Astrocyte (in vitro differentiated cells and primary cell): ENCODE measurements around the gene MTRF1L. TPM values are rescaled to one million over a fixed set of nuclear protein-coding genes. Genes with fewer than 3 reads are reported as not detected.

ENCODE experiments used
- DNase-seq: peaks from one replicate; pipeline ENCODE4 v3.0.0-alpha.2; 2010; ENCODE audit warnings: low read depth
- FAIRE-seq: peaks from 2 replicates; lab custom pipeline; 2011; peaks lifted over from hg19 to GRCh38; lab: Jason Lieb, UNC
- H2AFZ ChIP-seq: 2 replicates; pipeline ENCODE4 v1.6.0; 2012; ENCODE audit warnings: low read depth, low read length, inconsistent platforms
- H3K27ac ChIP-seq: 2 replicates; pipeline ENCODE4 v1.5.1; 2011; ENCODE audit warnings: low read depth, low read length, inconsistent platforms
- H3K27me3 ChIP-seq: 2 replicates; pipeline ENCODE4 v1.6.0; 2011; ENCODE audit warnings: low read length, inconsistent platforms; ENCODE audit not compliant: insufficient read depth
- H3K36me3 ChIP-seq: 2 replicates; pipeline ENCODE4 v1.5.1; 2011; ENCODE audit warnings: low read length, inconsistent platforms; ENCODE audit not compliant: insufficient read depth
- H3K4me1 ChIP-seq: 2 replicates; pipeline ENCODE4 v1.5.1; 2011; ENCODE audit warnings: low read length, inconsistent platforms; ENCODE audit not compliant: insufficient read depth
- H3K4me2 ChIP-seq: 2 replicates; pipeline ENCODE4 v1.6.0; 2012; ENCODE audit warnings: low read length, inconsistent platforms
- H3K4me3 ChIP-seq: 2 replicates; pipeline ENCODE4 v1.5.1; 2011; ENCODE audit warnings: low read depth, mild to moderate bottlenecking, low read length, inconsistent platforms; ENCODE audit not compliant: insufficient read depth
- H3K79me2 ChIP-seq: 2 replicates; pipeline ENCODE4 v1.6.0; 2012; ENCODE audit warnings: mild to moderate bottlenecking, low read length, inconsistent platforms; ENCODE audit not compliant: insufficient read depth
- H3K9ac ChIP-seq: 2 replicates; pipeline ENCODE4 v1.6.0; 2012; ENCODE audit warnings: mild to moderate bottlenecking, low read length, inconsistent platforms
- H3K9me3 ChIP-seq: 2 replicates; pipeline ENCODE4 v1.5.1; 2012; ENCODE audit warnings: low read depth, mild to moderate bottlenecking, low read length, inconsistent platforms; ENCODE audit not compliant: insufficient read depth
- H4K20me1 ChIP-seq: 2 replicates; pipeline ENCODE4 v1.6.0; 2012; ENCODE audit warnings: low read length, inconsistent platforms; ENCODE audit not compliant: insufficient read depth
- H3K27ac Mint-ChIP-seq: one replicate; pipeline ENCODE4 v1.8.0; 2021; ENCODE audit warnings: mild to moderate bottlenecking, mixed read lengths; ENCODE audit not compliant: unreplicated experiment
- H3K27me3 Mint-ChIP-seq: one replicate; pipeline ENCODE4 v1.8.0; 2021; ENCODE audit warnings: low read depth, mixed read lengths; ENCODE audit not compliant: unreplicated experiment
- H3K36me3 Mint-ChIP-seq: one replicate; pipeline ENCODE4 v1.8.0; 2021; ENCODE audit warnings: low read depth, mixed read lengths; ENCODE audit not compliant: unreplicated experiment
- H3K4me1 Mint-ChIP-seq: one replicate; pipeline ENCODE4 v1.8.0; 2021; ENCODE audit warnings: low read depth, mixed read lengths; ENCODE audit not compliant: unreplicated experiment
- H3K4me3 Mint-ChIP-seq: one replicate; pipeline ENCODE4 v1.8.0; 2021; ENCODE audit warnings: mild to moderate bottlenecking, moderate library complexity, mixed read lengths; ENCODE audit not compliant: unreplicated experiment
- H3K9me3 Mint-ChIP-seq: one replicate; pipeline ENCODE4 v1.8.0; 2021; ENCODE audit warnings: mild to moderate bottlenecking, mixed read lengths; ENCODE audit not compliant: unreplicated experiment
- CTCF ChIP-seq: IDR thresholded peaks from 2 replicates; pipeline ENCODE4 v1.5.1; 2011; ENCODE audit warnings: low read depth, mild to moderate bottlenecking, inconsistent platforms, low read length, moderate library complexity; ENCODE audit not compliant: insufficient read depth
- EZH2 ChIP-seq: IDR thresholded peaks from 2 replicates; pipeline ENCODE4 v1.6.1; 2012; ENCODE audit warnings: mild to moderate bottlenecking, low read length, inconsistent platforms; ENCODE audit not compliant: insufficient read depth
- total RNA-seq: library from RNA; stranded (reverse); gene quantifications from 2 replicates; pipeline ENCODE4 v1.2.1, GENCODE V29; 2021

Gene MTRF1L
- total RNA-seq, 1 donor from 2014 or later: 33.2 TPM

GRCh38 chr6:152941746-152942145 is 60.8 kb downstream of the MTRF1L start:
- DNase-seq: no peak
- Histone ChIP-seq H4K20me1 (no peaks in the 10 kb centered on the region), H3K9ac (no peak overlapping the region), H2AFZ (no peak overlapping the region), H3K4me1 (no peaks in the 10 kb centered on the region), H3K4me2 (no peak overlapping the region), H3K9me3 (no peaks in the 10 kb centered on the region), H3K27me3 (no peaks in the 10 kb centered on the region), H3K36me3 (no peaks in the 10 kb centered on the region), H3K79me2 (no peaks in the 10 kb centered on the region), H3K4me3 (no peak overlapping the region), H3K27ac (no peak overlapping the region)
- no peak for FAIRE-seq
- TF ChIP-seq CTCF (no peak), EZH2 (no peak)
- Mint-ChIP-seq H3K27ac (no peak overlapping the region), H3K4me1 (no peaks in the 10 kb centered on the region), H3K9me3 (no peaks in the 10 kb centered on the region), H3K4me3 (no peak overlapping the region), H3K36me3 (no peaks in the 10 kb centered on the region), H3K27me3 (no peaks in the 10 kb centered on the region)

Other genes starting within 250 kb of the MTRF1L start
- 6.1 and 7.5 TPM in 2 replicates for gene FBXO5, start 19.7 kb downstream of the MTRF1L start, total RNA-seq
- 3.4 and 3.7 TPM in 2 replicates for gene RGS17, start 128.6 kb upstream of the MTRF1L start, total RNA-seq